DMS79 (cell line): ENCODE data around the gene MRPL9.

ENCODE experiments used
- DNase-seq: peaks from one replicate; lab custom pipeline; 2025; lab: John Stamatoyannopoulos, UW

Gene MRPL9

GRCh38 chr1:151711044-151711800, 52.1 kb downstream of the MRPL9 start:
- DNase-seq = no peak

GRCh38 chr1:151710187-151710840, 53.0 kb downstream of the MRPL9 start:
- peak; percentile 11 for DNase-seq
